Measurements from ENCODE around the gene KDF1. TPM values are rescaled to one million over a fixed set of nuclear protein-coding genes. Genes with fewer than 3 reads are reported as not detected.
A peak's percentile ranks its signal among the peaks of the same experiment; 100 is the strongest.
"Not testable (repeated sequence)": the region's sequence is repeated elsewhere in the genome, so short reads cannot be mapped to it uniquely, and the experiment has no call there.

Gene KDF1
- total RNA-seq, 3 donors from 2014 or later (not counting 1 experiment from before 2014, with no cell fraction given), result 0.20 to 0.52 TPM; not detected in 1

DNA sequence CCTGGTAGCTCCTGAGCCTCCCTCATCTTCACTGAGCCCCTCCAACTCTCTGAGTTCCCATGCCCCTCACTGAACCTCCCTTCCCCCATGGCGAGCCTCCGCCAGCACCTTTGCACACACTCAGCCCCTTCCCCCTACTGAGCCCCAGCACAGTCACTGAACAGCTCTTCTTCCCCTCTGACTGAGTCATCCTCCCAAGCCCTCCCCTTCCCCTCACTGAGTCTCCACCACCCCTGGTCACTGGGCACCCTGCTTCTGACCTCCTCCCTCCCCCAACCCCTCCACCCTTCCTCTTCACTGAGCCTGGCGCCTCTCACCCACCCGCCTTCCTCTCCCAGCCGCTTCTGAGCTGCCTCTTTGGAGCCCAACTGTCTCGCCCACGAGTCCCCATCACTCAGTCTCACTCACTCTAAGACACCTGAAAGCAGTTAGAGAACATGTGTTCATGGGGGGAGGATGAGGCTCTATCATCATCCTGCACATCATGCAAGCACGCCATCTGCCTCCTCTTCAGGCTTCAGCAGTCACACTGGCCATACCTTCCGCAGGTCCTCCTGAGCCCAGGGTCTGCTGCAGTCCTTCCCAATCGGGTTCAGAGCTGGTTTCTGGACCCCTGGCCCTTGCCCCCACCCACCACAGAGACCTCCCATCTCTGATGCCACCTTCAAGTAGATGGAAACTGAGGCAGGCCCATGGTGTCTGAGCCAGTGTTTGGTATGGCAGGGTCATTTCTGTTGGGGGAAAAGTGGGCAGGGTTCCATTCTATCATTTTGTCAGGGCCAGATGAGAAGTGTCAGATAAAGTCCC, 31.2 kb upstream of the KDF1 start:
- DNase-seq (peak in 1 of 2 donors; percentile 38), ATAC-seq (peak in 1 of 3 donors; percentile 36)
- Histone ChIP-seq H3K27ac (ENCODE audit: low read length) (no peak overlapping the region), H3K4me1 (ENCODE audit: control insufficient read depth, insufficient read depth, low read length) (peaks cover 23% of the 10 kb centered on the region), H3K27me3 (ENCODE audit: control insufficient read depth, insufficient read depth, low read length) (peaks cover 23% of the 10 kb centered on the region), H3K36me3 (ENCODE audit: control insufficient read depth, insufficient read depth, low read length) (no peaks in the 10 kb centered on the region), H3K4me3 (ENCODE audit: low read length) (no peak overlapping the region), H3K9me3 (ENCODE audit: control insufficient read depth, insufficient read depth, low read length) (no peaks in the 10 kb centered on the region)
- intact Hi-C loops (cut with micrococcal nuclease), result no loop called here
- Mint-ChIP-seq H3K27me3 (ENCODE audit: low read depth in 2 of 2) (peaks cover 31 to 43% of the 10 kb centered on the region in 2 donors), H3K9me3 (no peaks in the 10 kb centered on the region), H3K27ac (peak overlapping the region in 1 of 2 donors; percentile 61), H3K36me3 (no peaks in the 10 kb centered on the region), H3K4me1 (peaks cover 6 to 13% of the 10 kb centered on the region in 2 donors), H3K4me3 (no peak overlapping the region)
- TF ChIP-seq, protein P1, sequence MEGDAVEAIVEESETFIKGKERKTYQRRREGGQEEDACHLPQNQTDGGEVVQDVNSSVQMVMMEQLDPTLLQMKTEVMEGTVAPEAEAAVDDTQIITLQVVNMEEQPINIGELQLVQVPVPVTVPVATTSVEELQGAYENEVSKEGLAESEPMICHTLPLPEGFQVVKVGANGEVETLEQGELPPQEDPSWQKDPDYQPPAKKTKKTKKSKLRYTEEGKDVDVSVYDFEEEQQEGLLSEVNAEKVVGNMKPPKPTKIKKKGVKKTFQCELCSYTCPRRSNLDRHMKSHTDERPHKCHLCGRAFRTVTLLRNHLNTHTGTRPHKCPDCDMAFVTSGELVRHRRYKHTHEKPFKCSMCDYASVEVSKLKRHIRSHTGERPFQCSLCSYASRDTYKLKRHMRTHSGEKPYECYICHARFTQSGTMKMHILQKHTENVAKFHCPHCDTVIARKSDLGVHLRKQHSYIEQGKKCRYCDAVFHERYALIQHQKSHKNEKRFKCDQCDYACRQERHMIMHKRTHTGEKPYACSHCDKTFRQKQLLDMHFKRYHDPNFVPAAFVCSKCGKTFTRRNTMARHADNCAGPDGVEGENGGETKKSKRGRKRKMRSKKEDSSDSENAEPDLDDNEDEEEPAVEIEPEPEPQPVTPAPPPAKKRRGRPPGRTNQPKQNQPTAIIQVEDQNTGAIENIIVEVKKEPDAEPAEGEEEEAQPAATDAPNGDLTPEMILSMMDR (IDR thresholded peaks at IDR 0.05), result no peak
- 39% methylated on average over 10 of the region's 10 CpGs for WGBS (ENCODE audit: insufficient coverage)

DNA sequence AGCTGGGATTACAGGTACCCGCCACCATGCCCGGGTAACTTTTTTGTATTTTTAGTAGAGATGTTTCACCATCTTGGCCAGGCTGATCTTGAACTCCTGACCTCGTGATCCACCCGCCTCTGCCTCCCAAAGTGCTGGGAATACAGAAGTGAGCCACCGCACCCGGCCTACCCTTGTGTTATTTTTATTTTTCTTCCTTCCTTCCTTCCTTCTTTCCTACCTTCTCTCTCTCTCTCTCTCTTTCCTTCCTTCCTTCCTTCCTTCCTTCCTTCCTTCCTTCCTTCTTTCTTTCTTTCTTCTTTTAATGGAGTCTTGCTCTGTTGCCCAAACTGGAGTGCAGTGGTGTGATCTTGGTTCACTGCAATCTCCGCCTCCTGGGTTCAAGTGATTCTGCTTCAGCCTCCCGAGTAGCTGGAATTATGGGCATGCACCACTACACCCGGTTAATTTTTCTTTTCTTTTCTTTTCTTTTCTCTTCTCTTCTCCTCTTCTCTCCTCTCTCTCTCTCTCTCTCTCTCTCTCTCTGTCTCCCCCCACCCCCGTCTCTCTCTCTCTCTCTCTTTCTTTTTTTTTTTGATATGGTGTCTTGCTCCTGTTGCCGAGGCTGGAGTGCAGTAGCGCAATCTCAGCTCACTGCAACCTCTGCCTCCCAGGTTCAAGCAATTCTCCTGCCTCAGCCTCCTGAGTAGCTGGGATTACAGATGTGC, 29.3 kb upstream of the KDF1 start:
- H3K4me1 ChIP-seq (ENCODE audit: control insufficient read depth, insufficient read depth, low read length), result peaks cover 19% of the 10 kb centered on the region
- peaks cover 19% of the 10 kb centered on the region for H3K27me3 ChIP-seq (ENCODE audit: control insufficient read depth, insufficient read depth, low read length)
- WGBS (ENCODE audit: insufficient coverage), result 82% methylated on average over 9 of the region's 12 CpGs
- H3K27ac ChIP-seq (ENCODE audit: low read length); H3K4me3 ChIP-seq (ENCODE audit: low read length); H3K36me3 ChIP-seq (ENCODE audit: control insufficient read depth, insufficient read depth, low read length); H3K9me3 Mint-ChIP-seq; H3K27ac Mint-ChIP-seq; H3K9me3 ChIP-seq (ENCODE audit: control insufficient read depth, insufficient read depth, low read length); H3K4me3 Mint-ChIP-seq; intact Hi-C loops (cut with micrococcal nuclease); H3K36me3 Mint-ChIP-seq; ATAC-seq; DNase-seq: not testable (repeated sequence)
- H3K27me3 Mint-ChIP-seq (ENCODE audit: low read depth in 2 of 2), result peaks cover 39 to 42% of the 10 kb centered on the region in 2 donors
- peaks cover 6 to 13% of the 10 kb centered on the region in 2 donors for H3K4me1 Mint-ChIP-seq

DNA sequence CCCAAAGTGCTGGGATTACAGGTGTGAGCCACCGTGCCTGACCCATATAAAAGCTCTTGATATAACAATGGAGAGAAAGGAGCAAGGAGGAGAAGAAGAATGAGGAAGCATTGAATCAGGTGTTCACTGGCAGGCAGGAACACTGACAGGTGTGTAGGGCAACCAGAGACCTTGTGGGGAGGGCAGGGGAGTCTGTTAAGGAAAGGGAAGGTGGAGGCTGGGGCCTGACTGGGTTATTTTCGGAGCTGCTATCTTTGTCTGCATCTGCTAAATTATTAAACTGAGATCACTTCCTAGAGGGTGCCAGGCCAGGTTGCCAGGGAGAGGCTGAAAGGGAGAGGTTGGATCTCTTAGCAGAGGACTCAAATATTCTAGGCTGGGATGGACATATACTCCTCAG, 26.4 kb upstream of the KDF1 start:
- intact Hi-C loops (cut with micrococcal nuclease), result no loop called here
- no peak overlapping the region for H3K27ac Mint-ChIP-seq
- no peaks in the 10 kb centered on the region for H3K36me3 Mint-ChIP-seq
- peaks cover 4% of the 10 kb centered on the region for H3K4me1 ChIP-seq (ENCODE audit: control insufficient read depth, insufficient read depth, low read length)
- peaks cover 36 to 46% of the 10 kb centered on the region in 2 donors for H3K27me3 Mint-ChIP-seq (ENCODE audit: low read depth in 2 of 2)
- DNase-seq (no peak), ATAC-seq (no peak)
- H3K4me1 Mint-ChIP-seq, result peaks cover 0 to 5% of the 10 kb centered on the region in 2 donors
- H3K4me3 ChIP-seq (ENCODE audit: low read length), result no peak overlapping the region
- H3K9me3 ChIP-seq (ENCODE audit: control insufficient read depth, insufficient read depth, low read length), result no peaks in the 10 kb centered on the region
- WGBS (ENCODE audit: insufficient coverage), result 65% methylated on average over 2 of the region's 2 CpGs
- TF ChIP-seq, protein P1 (IDR thresholded peaks at IDR 0.05), result no peak
- no peaks in the 10 kb centered on the region for H3K36me3 ChIP-seq (ENCODE audit: control insufficient read depth, insufficient read depth, low read length)
- H3K9me3 Mint-ChIP-seq, result no peaks in the 10 kb centered on the region
- H3K27me3 ChIP-seq (ENCODE audit: control insufficient read depth, insufficient read depth, low read length), result peaks cover 6% of the 10 kb centered on the region
- H3K4me3 Mint-ChIP-seq, result no peak overlapping the region
- no peak overlapping the region for H3K27ac ChIP-seq (ENCODE audit: low read length)

DNA sequence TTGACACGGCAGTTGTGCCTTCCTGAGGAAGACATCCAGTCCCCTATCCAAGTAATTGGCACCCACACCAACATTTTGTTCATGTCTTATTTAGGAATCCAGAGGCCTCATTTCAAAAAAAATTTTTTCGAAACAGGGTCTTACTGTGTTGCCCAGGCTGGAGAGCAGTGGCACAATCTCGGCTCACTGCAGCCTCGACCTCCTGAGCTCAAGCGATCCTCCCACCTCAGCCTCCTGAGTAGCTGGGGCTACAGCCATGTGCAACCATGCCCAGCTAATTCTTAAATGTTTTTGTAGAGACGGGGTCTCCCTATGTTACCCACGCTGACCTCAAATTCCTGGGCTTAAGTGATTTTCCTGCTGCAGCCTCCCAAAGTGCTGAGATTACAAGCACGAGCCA, 24.0 kb upstream of the KDF1 start:
- H3K9me3 Mint-ChIP-seq, result no peaks in the 10 kb centered on the region
- H3K4me1 Mint-ChIP-seq, result no peaks in the 10 kb centered on the region

More for the DNA sequence above, 24.0 kb upstream of the KDF1 start:
- H3K4me3 ChIP-seq (ENCODE audit: low read length), result no peak overlapping the region
- TF ChIP-seq, protein P1 (IDR thresholded peaks at IDR 0.05), result no peak
- peaks cover 3% of the 10 kb centered on the region for H3K27me3 ChIP-seq (ENCODE audit: control insufficient read depth, insufficient read depth, low read length)
- peaks cover 26 to 39% of the 10 kb centered on the region in 2 donors for H3K27me3 Mint-ChIP-seq (ENCODE audit: low read depth in 2 of 2)
- ATAC-seq, result no peak
- no peak overlapping the region for H3K4me3 Mint-ChIP-seq
- H3K9me3 ChIP-seq (ENCODE audit: control insufficient read depth, insufficient read depth, low read length), result no peaks in the 10 kb centered on the region
- no peak overlapping the region for H3K27ac ChIP-seq (ENCODE audit: low read length)
- no peak for DNase-seq
- no peaks in the 10 kb centered on the region for H3K4me1 ChIP-seq (ENCODE audit: control insufficient read depth, insufficient read depth, low read length)
- H3K36me3 Mint-ChIP-seq, result no peaks in the 10 kb centered on the region
- H3K36me3 ChIP-seq (ENCODE audit: control insufficient read depth, insufficient read depth, low read length), result no peaks in the 10 kb centered on the region
- no peak overlapping the region for H3K27ac Mint-ChIP-seq
- WGBS (ENCODE audit: insufficient coverage), result 91% methylated on average over 8 of the region's 8 CpGs
- intact Hi-C loops (cut with micrococcal nuclease), result no loop called here

Data from natural killer cell (primary cell).